Naive thymus-derived CD4-positive, alpha-beta T cell (primary cell): ENCODE data around the gene SLC25A22. TPM values are rescaled to one million over a fixed set of nuclear protein-coding genes. Genes with fewer than 3 reads are reported as not detected.

ENCODE experiments used
- ATAC-seq: fragments of 150-1000 bp; cut with Tn5 transposase; 2 replicates; pipeline ENCODE4 v1.10.0; 2021; ENCODE audit warnings: mild to moderate bottlenecking, moderate library complexity
- CTCF ChIA-PET: fragments of 350-600 bp; sonication (Branson Sonifier 250); formaldehyde crosslinking; loops from one replicate; lab custom pipeline; 2021; ENCODE audit warnings: antibody characterized with exemption; lab: Charles Lee
- POLR2A ChIA-PET: fragments of 350-600 bp; sonication (Branson Sonifier 250); formaldehyde crosslinking; loops from one replicate; lab custom pipeline; 2021; ENCODE audit warnings: antibody characterized with exemption, inconsistent platforms; lab: Charles Lee
- DNase-seq, 9 donors: peaks; one replicate each; pipeline versions ENCODE4 v3.0.0 to v3.0.0-alpha.2; 2020 to 2022; ENCODE audit warnings: mixed read lengths in 1 of 9
- H3K27ac ChIP-seq: one replicate; pipeline ENCODE4 v1.7.0; 2013; ENCODE audit warnings: mild to moderate bottlenecking, low read depth, low read length, moderate library complexity
- H3K27me3 ChIP-seq, 2 donors: one replicate each; pipeline ENCODE4 v1.7.0; 2013; ENCODE audit warnings: low read length in 2 of 2, mild to moderate bottlenecking in 2 of 2, moderate library complexity in 2 of 2; ENCODE audit not compliant: control insufficient read depth in 2 of 2, insufficient read depth in 2 of 2
- H3K36me3 ChIP-seq, 3 experiments: 1 replicate in 2 of 3; 2 replicates in 1 of 3; pipeline ENCODE4 v1.7.0; 2013; ENCODE audit warnings: low read length in 3 of 3, mild to moderate bottlenecking in 3 of 3, moderate library complexity in 1 of 3; ENCODE audit not compliant: insufficient read depth in 3 of 3, control insufficient read depth in 2 of 3
- H3K4me1 ChIP-seq, 2 donors: one replicate each; pipeline ENCODE4 v1.7.0; 2013; ENCODE audit warnings: low read length in 2 of 2, mild to moderate bottlenecking in 2 of 2, moderate library complexity in 1 of 2; ENCODE audit not compliant: control insufficient read depth in 2 of 2, insufficient read depth in 2 of 2
- H3K4me3 ChIP-seq: 2 replicates; pipeline ENCODE4 v1.7.0; 2013; ENCODE audit warnings: mild to moderate bottlenecking, low read length
- H3K9me3 ChIP-seq, 3 experiments: 1 replicate in 2 of 3; 2 replicates in 1 of 3; pipeline ENCODE4 v1.7.0; 2013; ENCODE audit warnings: low read length in 3 of 3; ENCODE audit not compliant: control insufficient read depth in 2 of 3
- H3K27ac Mint-ChIP-seq, 9 donors: one replicate each; pipeline ENCODE4 v1.8.0; 2020 to 2022; ENCODE audit warnings: mixed read lengths in 9 of 9, mild to moderate bottlenecking in 8 of 9, moderate library complexity in 5 of 9, inconsistent platforms in 2 of 9
- H3K27me3 Mint-ChIP-seq, 5 donors: one replicate each; pipeline ENCODE4 v1.8.0; 2021 to 2022; ENCODE audit warnings: mixed read lengths in 5 of 5, mild to moderate bottlenecking in 1 of 5
- H3K36me3 Mint-ChIP-seq, 5 donors: one replicate each; pipeline ENCODE4 v1.8.0; 2020 to 2022; ENCODE audit warnings: mixed read lengths in 5 of 5, mild to moderate bottlenecking in 3 of 5, inconsistent platforms in 1 of 5
- H3K4me1 Mint-ChIP-seq, 7 donors: one replicate each; pipeline ENCODE4 v1.8.0; 2020 to 2022; ENCODE audit warnings: mixed read lengths in 7 of 7, mild to moderate bottlenecking in 3 of 7, inconsistent platforms in 1 of 7
- H3K4me3 Mint-ChIP-seq, 10 donors: one replicate each; pipeline ENCODE4 v1.8.0; 2020 to 2022; ENCODE audit warnings: mild to moderate bottlenecking in 10 of 10, mixed read lengths in 10 of 10, moderate library complexity in 6 of 10, inconsistent platforms in 2 of 10
- H3K9me3 Mint-ChIP-seq, 11 donors: one replicate each; pipeline ENCODE4 v1.8.0; 2020 to 2022; ENCODE audit warnings: mixed read lengths in 11 of 11, mild to moderate bottlenecking in 4 of 11, inconsistent platforms in 1 of 11, moderate library complexity in 1 of 11
- intact Hi-C, 2 donors: fragments of 100-400 bp; cut with micrococcal nuclease; formaldehyde crosslinking; loops; one replicate each; pipeline ENCODE4 v1.15.1; 2023
- polyA plus RNA-seq, 2 donors: library from polyadenylated mRNA; unstranded; fragments of 300-500 nt; fragmentation: Illumina TruSeq; gene quantifications; one replicate each; pipeline ENCODE4 v1.2.3, GENCODE V29; 2021
- total RNA-seq, 6 experiments: library from RNA in 5 of 6; stranded (reverse) in 5 of 6; gene quantifications; 1 replicate in 5 of 6; 2 replicates in 1 of 6; pipeline ENCODE4 v1.2.3 and lab custom pipeline; 2021 to 2026

Gene SLC25A22
- total and polyA plus RNA-seq, 7 experiments from 2014 or later = 6.4 to 58.4 (median 18.9) TPM

DNA sequence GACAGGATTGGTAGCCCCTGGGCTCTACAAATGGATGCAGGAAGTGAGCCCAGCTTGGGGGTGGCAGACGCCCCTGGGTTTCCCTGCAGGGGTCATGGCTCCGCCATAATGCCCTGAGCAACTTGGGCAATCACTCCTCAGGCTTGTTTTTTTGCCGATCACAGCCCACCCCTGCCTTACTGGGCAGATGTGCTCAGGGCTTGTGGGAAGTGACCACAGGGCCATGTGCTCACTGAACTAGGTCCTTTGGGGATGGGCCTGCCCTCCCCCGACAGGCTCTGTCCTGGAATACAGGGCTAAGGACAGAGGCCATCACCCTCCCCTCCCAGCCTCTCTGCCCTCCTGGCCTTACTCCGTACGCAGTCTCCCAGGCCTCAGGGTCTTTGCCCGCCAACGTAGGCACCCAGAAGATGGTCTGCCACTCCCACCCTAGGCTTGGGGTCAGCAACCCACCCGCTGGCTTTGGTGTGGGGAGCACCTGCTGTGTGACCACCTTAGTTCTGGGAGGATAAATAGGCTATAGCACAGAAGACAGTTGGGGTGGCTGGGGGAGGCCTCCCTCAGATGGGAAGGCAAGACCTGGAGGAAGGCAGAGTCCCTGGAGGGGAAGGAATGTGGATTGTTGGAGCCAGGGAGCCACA lies 15.5 kb upstream of the SLC25A22 start:
- Mint-ChIP-seq H3K27ac (peak overlapping the region in 4 of 9 donors; percentile 5 to 65 (median 40)), H3K4me3 (no peak overlapping the region), H3K4me1 (peaks cover 8 to 32% (median 26%) of the 10 kb centered on the region in 7 donors), H3K27me3 (no peaks in the 10 kb centered on the region), H3K36me3 (peaks cover 0 to 14% (median 0%) of the 10 kb centered on the region in 5 donors), H3K9me3 (peaks cover 0 to 3% (median 0%) of the 10 kb centered on the region in 11 donors)
- H3K27ac ChIP-seq = no peak overlapping the region
- ChIA-PET CTCF (no interaction called here), POLR2A (interaction anchor here (1.3 kb wide), 1 partner anchor 15 kb away, joined by 7 read pairs; no protein-coding TSS in a partner anchor)
- intact Hi-C loops = no loop called here
- no peaks in the 10 kb centered on the region for H3K9me3 ChIP-seq
- no peak for DNase-seq
- no peak for ATAC-seq
- peaks cover 10 to 33% (median 12%) of the 10 kb centered on the region in 3 experiments for H3K36me3 ChIP-seq
- peaks cover 19 to 21% of the 10 kb centered on the region in 2 donors for H3K4me1 ChIP-seq
- no peaks in the 10 kb centered on the region for H3K27me3 ChIP-seq
- H3K4me3 ChIP-seq = no peak overlapping the region

- no peaks in the 10 kb centered on the region for H3K27me3 Mint-ChIP-seq
- Histone ChIP-seq H3K36me3 (peaks cover 10 to 33% (median 12%) of the 10 kb centered on the region in 3 experiments), H3K27ac (no peak overlapping the region), H3K4me1 (peaks cover 22 to 25% of the 10 kb centered on the region in 2 donors), H3K4me3 (no peak overlapping the region), H3K9me3 (no peaks in the 10 kb centered on the region), H3K27me3 (no peaks in the 10 kb centered on the region)
- H3K9me3 Mint-ChIP-seq = peaks cover 0 to 3% (median 0%) of the 10 kb centered on the region in 11 donors
- ChIA-PET POLR2A (interaction anchor here (0.7 to 1.3 kb wide), 3 partner anchors 16 to 752 kb away, joined by 3 to 7 read pairs (median 3); no protein-coding TSS in a partner anchor), CTCF (no interaction called here)
- intact Hi-C loops = no loop called here
- peaks cover 0 to 14% (median 0%) of the 10 kb centered on the region in 5 donors for H3K36me3 Mint-ChIP-seq
- H3K27ac Mint-ChIP-seq = no peak overlapping the region
- DNase-seq = no peak
- no peak for ATAC-seq
- H3K4me3 Mint-ChIP-seq = peak overlapping the region in 1 of 10 donors; percentile 94
- H3K4me1 Mint-ChIP-seq = peaks cover 8 to 37% (median 28%) of the 10 kb centered on the region in 7 donors
These were observed 15.0 kb upstream of the SLC25A22 start for GRCh38 chr11:813072-813455.

DNA sequence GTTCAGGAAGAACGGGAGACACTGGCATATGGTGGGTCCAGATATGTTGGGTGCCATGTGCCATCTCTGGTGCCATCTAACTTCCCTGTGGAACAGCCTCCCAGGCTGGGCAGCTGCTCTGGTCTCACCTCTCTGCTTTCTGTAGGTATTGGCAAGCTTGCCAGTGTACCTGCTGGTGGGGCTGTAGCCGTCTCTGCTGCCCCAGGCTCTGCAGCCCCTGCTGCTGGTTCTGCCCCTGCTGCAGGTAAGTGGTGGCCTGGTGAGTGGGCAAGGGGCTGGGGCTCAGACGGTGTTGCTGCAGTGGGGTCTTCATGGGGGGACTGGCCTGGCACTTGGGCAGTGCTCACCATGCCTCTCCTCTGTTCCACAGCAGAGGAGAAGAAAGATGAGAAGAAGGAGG lies 14.3 kb upstream of the SLC25A22 start:
- H3K27ac Mint-ChIP-seq = peak overlapping the region in 3 of 9 donors; percentile 38 to 93 (median 62)
- intact Hi-C loops = no loop called here
- ChIA-PET CTCF (no interaction called here), POLR2A (interaction anchor here (0.7 to 2.2 kb wide), 6 partner anchors 8 to 752 kb away, joined by 3 to 28 read pairs (median 4); no protein-coding TSS in a partner anchor)
- no peaks in the 10 kb centered on the region for H3K27me3 ChIP-seq
- H3K9me3 Mint-ChIP-seq = peaks cover 0 to 3% (median 0%) of the 10 kb centered on the region in 11 donors
- H3K4me3 ChIP-seq = no peak overlapping the region
- peaks cover 0 to 16% (median 0%) of the 10 kb centered on the region in 5 donors for H3K36me3 Mint-ChIP-seq
- peaks cover 8 to 42% (median 31%) of the 10 kb centered on the region in 7 donors for H3K4me1 Mint-ChIP-seq
- peaks cover 10 to 33% (median 12%) of the 10 kb centered on the region in 3 experiments for H3K36me3 ChIP-seq
- no peaks in the 10 kb centered on the region for H3K9me3 ChIP-seq
- H3K27me3 Mint-ChIP-seq = no peaks in the 10 kb centered on the region
- H3K4me3 Mint-ChIP-seq = peak overlapping the region in 6 of 10 donors; percentile 27 to 96 (median 63)
- peaks cover 22 to 25% of the 10 kb centered on the region in 2 donors for H3K4me1 ChIP-seq
- H3K27ac ChIP-seq = no peak overlapping the region
- DNase-seq = no peak
- no peak for ATAC-seq

DNA sequence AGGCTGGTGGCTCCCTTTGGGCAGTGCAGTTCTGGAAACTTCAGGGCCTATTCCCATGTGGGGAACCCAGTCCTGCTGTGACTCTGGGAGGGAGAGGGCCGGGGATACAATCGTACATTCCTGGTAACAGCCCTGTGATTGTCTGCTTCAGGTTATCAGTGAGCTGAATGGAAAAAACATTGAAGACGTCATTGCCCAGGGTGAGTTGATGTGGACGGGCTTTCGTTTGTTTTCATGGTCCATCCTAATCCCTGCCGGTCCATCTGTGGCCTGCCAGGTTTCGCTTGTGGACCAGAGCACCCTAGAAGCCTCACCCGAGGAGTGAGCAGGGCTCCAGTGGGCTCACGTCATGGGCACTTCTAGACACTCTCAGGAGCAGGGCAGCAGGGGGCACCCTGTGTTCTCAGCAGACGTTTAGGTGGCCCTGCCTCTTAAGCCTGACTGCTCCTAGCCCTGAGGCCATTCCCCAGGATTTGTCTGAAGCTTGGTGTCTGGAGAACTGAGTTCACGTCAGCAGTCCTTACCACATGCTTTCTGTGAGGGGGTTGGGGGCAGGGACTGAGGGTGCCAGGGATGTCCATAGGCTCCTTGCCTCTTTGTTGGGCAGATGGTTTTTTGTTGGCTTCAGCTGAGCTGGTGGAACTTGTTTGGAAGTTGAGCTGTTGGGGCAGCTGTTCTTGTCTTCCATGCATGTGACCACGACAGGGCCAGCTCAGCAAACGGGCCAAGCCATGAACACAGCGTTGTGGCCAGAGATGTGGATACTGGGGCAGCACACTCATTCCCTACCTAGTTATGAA lies 13.6 kb upstream of the SLC25A22 start:
- peaks cover 22 to 25% of the 10 kb centered on the region in 2 donors for H3K4me1 ChIP-seq
- Mint-ChIP-seq H3K36me3 (peaks cover 0 to 16% (median 0%) of the 10 kb centered on the region in 5 donors), H3K27ac (peak overlapping the region; percentile 74 to 99 (median 87)), H3K9me3 (peaks cover 0 to 3% (median 0%) of the 10 kb centered on the region in 11 donors), H3K4me3 (peak overlapping the region; percentile 79 to 96 (median 90)), H3K4me1 (peaks cover 8 to 44% (median 31%) of the 10 kb centered on the region in 7 donors), H3K27me3 (no peaks in the 10 kb centered on the region)
- no peaks in the 10 kb centered on the region for H3K27me3 ChIP-seq
- H3K4me3 ChIP-seq = peak overlapping the region; percentile 96
- H3K36me3 ChIP-seq = peaks cover 10 to 33% (median 12%) of the 10 kb centered on the region in 3 experiments
- peak overlapping the region; percentile 96 for H3K27ac ChIP-seq
- intact Hi-C loops = no loop called here
- no peak for ATAC-seq
- no peak for DNase-seq
- ChIA-PET CTCF (interaction anchor here (1.3 kb wide), 1 partner anchor 8 kb away, joined by 3 read pairs; no protein-coding TSS in a partner anchor), POLR2A (interaction anchor here (0.7 to 2.2 kb wide), 4 partner anchors 8 to 238 kb away, joined by 4 to 28 read pairs (median 4); no protein-coding TSS in a partner anchor)
- no peaks in the 10 kb centered on the region for H3K9me3 ChIP-seq

DNA sequence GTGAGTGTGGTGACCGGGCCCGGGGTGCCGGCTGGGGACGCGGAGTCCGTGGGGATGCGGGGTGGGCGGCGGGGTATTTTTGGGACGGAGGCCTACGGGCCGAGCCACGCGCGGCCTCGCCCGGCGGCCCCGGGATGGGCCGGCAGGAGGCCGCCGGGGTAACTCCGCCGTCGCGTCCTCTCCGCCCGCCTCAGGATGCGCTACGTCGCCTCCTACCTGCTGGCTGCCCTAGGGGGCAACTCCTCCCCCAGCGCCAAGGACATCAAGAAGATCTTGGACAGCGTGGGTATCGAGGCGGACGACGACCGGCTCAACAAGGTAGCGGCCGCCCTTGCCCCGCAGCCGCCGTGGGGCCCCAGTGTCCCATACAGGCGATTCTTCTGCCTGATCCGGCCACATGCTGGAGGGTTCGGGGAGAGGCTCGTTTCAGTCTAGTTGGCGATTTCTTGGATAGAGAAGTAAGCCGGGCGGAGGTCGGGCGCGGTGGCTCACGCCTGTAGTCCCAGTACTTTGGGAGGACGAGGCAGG lies 12.0 kb upstream of the SLC25A22 start:
- Mint-ChIP-seq H3K4me1 (peaks cover 8 to 50% (median 31%) of the 10 kb centered on the region in 7 donors), H3K9me3 (peaks cover 0 to 3% (median 0%) of the 10 kb centered on the region in 11 donors), H3K4me3 (peak overlapping the region; percentile 88 to 96 (median 95)), H3K27ac (peak overlapping the region; percentile 91 to 99 (median 97)), H3K27me3 (no peaks in the 10 kb centered on the region), H3K36me3 (peaks cover 0 to 16% (median 0%) of the 10 kb centered on the region in 5 donors)
- POLR2A ChIA-PET = interaction anchor here (0.6 to 2.2 kb wide), 13 partner anchors 9 to 573 kb away, joined by 3 to 51 read pairs (median 5); partner anchors contain the start of genes DEAF1, PNPLA2, SLC25A22 and TMEM80
- peak; percentile 16 for ATAC-seq
- peak overlapping the region; percentile 96 for H3K27ac ChIP-seq
- no peaks in the 10 kb centered on the region for H3K9me3 ChIP-seq
- peak overlapping the region; percentile 96 for H3K4me3 ChIP-seq
- peaks cover 22 to 25% of the 10 kb centered on the region in 2 donors for H3K4me1 ChIP-seq
- DNase-seq = no peak
- peaks cover 10 to 33% (median 12%) of the 10 kb centered on the region in 3 experiments for H3K36me3 ChIP-seq
- intact Hi-C loops = no loop called here
- no peaks in the 10 kb centered on the region for H3K27me3 ChIP-seq
- CTCF ChIA-PET = interaction anchor here (0.6 to 1.3 kb wide), 2 partner anchors 9 to 65 kb away, joined by 3 to 4 read pairs; no protein-coding TSS in a partner anchor
